Thoracic aorta (tissue), 2 donors: ENCODE results near the gene NAV2. TPM values are rescaled to one million over a fixed set of nuclear protein-coding genes. Genes with fewer than 3 reads are reported as not detected.
"Not testable (repeated sequence)": the region's sequence is repeated elsewhere in the genome, so short reads cannot be mapped to it uniquely, and the experiment has no call there.

Source experiments
- ATAC-seq: fragments of 150-250 bp; one replicate; pipeline ENCODE4 v1.8.0; 2017; ENCODE audit warnings: low read depth; ENCODE audit not compliant: insufficient number of reproducible peaks, low FRiP score
- DNase-seq: peaks from one replicate; pipeline ENCODE4 v3.0.0-alpha.2; 2020; ENCODE audit warnings: low spot score
- H3K27ac ChIP-seq, 2 donors: fragments of 200-600 bp; sonication (generic); 1 replicate in 1 of 2; 2 replicates in 1 of 2; pipeline ENCODE4 v1.5.1; 2016; ENCODE audit warnings: mild to moderate bottlenecking in 2 of 2, moderate library complexity in 2 of 2
- H3K27me3 ChIP-seq: fragments of 200-600 bp; sonication (generic); replicated peaks from 2 replicates; pipeline ENCODE4 v1.6.0; 2016; ENCODE audit warnings: mild to moderate bottlenecking; ENCODE audit not compliant: insufficient read depth
- H3K36me3 ChIP-seq: fragments of 200-600 bp; sonication (generic); one replicate; pipeline ENCODE4 v1.5.1; 2016
- H3K4me1 ChIP-seq, 2 donors: fragments of 200-600 bp; sonication (generic); 1 replicate in 1 of 2; 2 replicates in 1 of 2; pipeline versions ENCODE4 v1.5.1 to v1.6.0; 2016; ENCODE audit warnings: low read depth in 2 of 2, mild to moderate bottlenecking in 1 of 2; ENCODE audit not compliant: control insufficient read depth in 1 of 2
- H3K4me3 ChIP-seq: fragments of 200-600 bp; sonication (generic); 2 replicates; pipeline ENCODE4 v1.5.1; 2016; ENCODE audit warnings: mild to moderate bottlenecking
- H3K9me3 ChIP-seq: fragments of 200-600 bp; sonication (generic); 2 replicates; pipeline ENCODE4 v1.5.1; 2016
- CTCF ChIP-seq: fragments of 200-600 bp; sonication (generic); IDR thresholded peaks from one replicate; pipeline ENCODE4 v1.5.1; 2019; ENCODE audit warnings: antibody characterized with exemption
- total RNA-seq, 2 donors: library from RNA; depleted of rRNA; stranded (reverse); fragments of >200 nt; gene quantifications; one replicate each; pipeline versions ENCODE4 v1.1.0 to v1.2.3, GENCODE V29; 2016

The NAV2 gene
- total RNA-seq, 2 donors from 2014 or later = 125 to 230 TPM

GRCh38 chr11:20080032-20080685 is 367.5 kb downstream of the NAV2 start:
- no peak for TF ChIP-seq CTCF
- Histone ChIP-seq H3K27ac (no peak overlapping the region), H3K4me1 (peaks cover 0 to 11% of the 10 kb centered on the region in 2 donors), H3K36me3 (peaks cover 74% of the 10 kb centered on the region), H3K4me3 (no peak overlapping the region), H3K9me3 (no peaks in the 10 kb centered on the region), H3K27me3 (no peaks in the 10 kb centered on the region)
- ATAC-seq (no peak), DNase-seq (no peak)

- H3K36me3 ChIP-seq = peaks cover 85% of the 10 kb centered on the region
- no peak for TF ChIP-seq CTCF
Measured at GRCh38 chr11:20081336-20081735, 368.7 kb downstream of the NAV2 start.

GRCh38 chr11:20083877-20084276 is 371.2 kb downstream of the NAV2 start:
- H3K27me3 ChIP-seq, H3K9me3 ChIP-seq, ATAC-seq, H3K4me3 ChIP-seq, H3K27ac ChIP-seq, DNase-seq: not testable (repeated sequence)
- H3K36me3 ChIP-seq = peaks cover 71% of the 10 kb centered on the region
- peaks cover 9 to 38% of the 10 kb centered on the region in 2 donors for H3K4me1 ChIP-seq

More at GRCh38 chr11:20081336-20081735, 368.7 kb downstream of the NAV2 start:
- DNase-seq (no peak), ATAC-seq (no peak)
- Histone ChIP-seq H3K4me3 (no peak overlapping the region), H3K4me1 (peaks cover 0 to 13% of the 10 kb centered on the region in 2 donors), H3K27me3 (no peaks in the 10 kb centered on the region), H3K9me3 (no peaks in the 10 kb centered on the region), H3K27ac (no peak overlapping the region)

- Histone ChIP-seq H3K36me3 (peaks cover 67% of the 10 kb centered on the region), H3K27me3 (no peaks in the 10 kb centered on the region), H3K27ac (no peak overlapping the region), H3K9me3 (no peaks in the 10 kb centered on the region), H3K4me1 (peaks cover 22 to 51% of the 10 kb centered on the region in 2 donors), H3K4me3 (no peak overlapping the region)
- DNase-seq (no peak), ATAC-seq (no peak)
- no peak for TF ChIP-seq CTCF
Measured at GRCh38 chr11:20084921-20085814, 372.5 kb downstream of the NAV2 start.

- Histone ChIP-seq H3K27me3 (no peaks in the 10 kb centered on the region), H3K9me3 (no peaks in the 10 kb centered on the region), H3K4me3 (no peak overlapping the region), H3K27ac (peak overlapping the region in 1 of 2 donors; percentile 11), H3K36me3 (peaks cover 63% of the 10 kb centered on the region), H3K4me1 (peaks cover 27 to 58% of the 10 kb centered on the region in 2 donors)
- ATAC-seq (no peak), DNase-seq (no peak)
- no peak for TF ChIP-seq CTCF
Measured at GRCh38 chr11:20085918-20086317, 373.3 kb downstream of the NAV2 start.
